MCF 10A (cell line): ENCODE data around the gene MAGEA11. TPM values are rescaled to one million over a fixed set of nuclear protein-coding genes. Genes with fewer than 3 reads are reported as not detected.

Experiments
- BruUV-seq: library from RNA; stranded (reverse); fragments of 400-500 nt; replicated peaks from 2 replicates; lab custom pipeline; 2021; lab: Mats Ljungman, UMichigan
- CTCF ChIA-PET: fragments of 300-600 bp; sonication (Branson Sonifier 250); formaldehyde crosslinking; extraction: SDS; loops from one replicate; lab custom pipeline; 2021; ENCODE audit warnings: antibody characterized with exemption, inconsistent platforms; lab: Yijun Ruan, JAX
- POLR2A ChIA-PET: fragments of 300-600, 350-650 bp; sonication (Branson Sonifier 250); formaldehyde crosslinking; extraction: SDS; loops from one replicate; lab custom pipeline; 2020; ENCODE audit warnings: antibody characterized with exemption, inconsistent platforms; lab: Yijun Ruan, JAX
- DNase-seq: peaks from one replicate; pipeline ENCODE4 v3.0.0-alpha.2; 2018; ENCODE audit not compliant: unreplicated experiment
- H3K27ac Mint-ChIP-seq: one replicate; pipeline ENCODE4 v1.8.0; 2022; ENCODE audit warnings: mild to moderate bottlenecking, low read depth, mixed read lengths; ENCODE audit not compliant: unreplicated experiment
- H3K27me3 Mint-ChIP-seq: one replicate; pipeline ENCODE4 v1.8.0; 2022; ENCODE audit warnings: mixed read lengths; ENCODE audit not compliant: insufficient read depth, unreplicated experiment
- H3K36me3 Mint-ChIP-seq: one replicate; pipeline ENCODE4 v1.8.0; 2022; ENCODE audit warnings: mild to moderate bottlenecking, moderate library complexity, mixed read lengths; ENCODE audit not compliant: insufficient read depth, unreplicated experiment
- H3K4me1 Mint-ChIP-seq: one replicate; pipeline ENCODE4 v1.8.0; 2022; ENCODE audit warnings: mixed read lengths; ENCODE audit not compliant: insufficient read depth, unreplicated experiment
- H3K4me3 Mint-ChIP-seq: one replicate; pipeline ENCODE4 v1.8.0; 2022; ENCODE audit warnings: mild to moderate bottlenecking, moderate library complexity, mixed read lengths; ENCODE audit not compliant: unreplicated experiment
- H3K9me3 Mint-ChIP-seq: one replicate; pipeline ENCODE4 v1.8.0; 2022; ENCODE audit warnings: mixed read lengths; ENCODE audit not compliant: unreplicated experiment
- CTCF ChIP-seq: fragments of 200-600 bp; IDR thresholded peaks from one replicate; pipeline ENCODE4 v1.8.0; 2022; ENCODE audit warnings: antibody characterized with exemption, mild to moderate bottlenecking; ENCODE audit not compliant: unreplicated experiment
- intact Hi-C: fragments of 100-400 bp; cut with micrococcal nuclease; formaldehyde crosslinking; loops from 2 replicates; pipeline ENCODE4 v1.14.1; 2022
- total RNA-seq: library from RNA; stranded (reverse); gene quantifications from 2 replicates; pipeline ENCODE4 v1.2.3, GENCODE V29; 2022

MAGEA11 gene
- total RNA-seq, 1 experiment from 2014 or later: not detected

DNA sequence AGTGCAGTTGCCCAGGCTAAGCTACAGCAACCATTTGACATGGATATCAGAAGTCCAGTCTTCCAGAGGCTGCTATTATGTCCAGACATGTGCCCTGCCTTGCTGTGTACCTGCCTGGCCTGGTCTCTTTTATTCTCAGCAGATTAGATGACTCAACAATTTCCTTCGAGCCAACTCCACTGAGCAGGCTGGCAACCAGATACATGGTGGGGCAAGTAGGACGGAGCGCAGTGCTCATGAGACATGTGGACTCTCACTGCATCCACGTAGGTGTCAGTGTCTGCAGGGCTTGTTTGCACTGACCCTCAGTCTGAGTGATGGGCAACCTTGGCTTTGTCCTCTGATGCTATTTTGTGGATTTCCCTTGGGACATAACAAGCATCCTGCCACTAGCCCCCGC, 7.2 kb upstream of the MAGEA11 start:
- no peak for TF ChIP-seq CTCF
- Mint-ChIP-seq H3K27me3 (no peaks in the 10 kb centered on the region), H3K4me1 (no peaks in the 10 kb centered on the region), H3K36me3 (no peaks in the 10 kb centered on the region), H3K4me3 (no peak overlapping the region), H3K9me3 (no peaks in the 10 kb centered on the region), H3K27ac (no peak overlapping the region)
- BruUV-seq: no TSS peak
- DNase-seq: no peak
- CTCF ChIA-PET: no interaction called here
- POLR2A ChIA-PET: no interaction called here
- intact Hi-C loops: no loop called here

DNA sequence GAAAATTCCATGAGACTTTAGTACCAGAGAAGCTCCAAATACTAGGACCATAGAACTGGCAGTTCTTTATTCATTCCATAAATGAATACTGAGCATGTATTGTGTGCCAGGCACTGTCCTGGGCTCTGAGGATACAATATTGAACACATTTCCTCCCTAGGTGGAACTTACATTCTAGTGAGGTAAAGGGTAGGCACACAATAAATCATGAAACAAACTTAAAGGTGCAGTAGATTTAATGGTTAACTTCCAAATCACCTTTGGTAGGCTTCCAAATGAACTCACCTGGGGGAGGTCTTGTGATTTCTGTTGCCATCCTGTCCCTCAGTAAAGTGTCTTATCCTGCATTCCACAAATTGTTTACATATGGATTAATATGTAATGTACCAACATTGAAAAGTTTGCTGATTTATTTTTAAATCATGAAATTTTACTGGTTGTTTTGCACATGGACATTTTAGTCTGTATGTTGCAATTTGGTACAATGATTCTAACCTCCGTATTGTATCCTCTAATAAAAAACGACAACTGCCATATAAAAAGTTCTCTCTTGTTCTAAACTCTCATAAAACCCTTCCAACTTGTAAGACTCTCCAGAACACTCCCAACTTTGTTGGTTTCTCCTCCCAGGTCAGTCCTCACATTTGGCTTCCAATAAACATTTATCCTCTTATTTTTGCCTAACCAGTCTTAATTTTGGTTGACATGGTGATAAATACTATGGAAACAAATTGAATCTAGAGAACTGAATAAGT, 4.5 kb upstream of the MAGEA11 start:
- Mint-ChIP-seq H3K4me1 (no peaks in the 10 kb centered on the region), H3K27me3 (no peaks in the 10 kb centered on the region), H3K9me3 (no peaks in the 10 kb centered on the region), H3K4me3 (no peak overlapping the region), H3K27ac (no peak overlapping the region), H3K36me3 (no peaks in the 10 kb centered on the region)
- intact Hi-C loops: no loop called here
- CTCF ChIA-PET: no interaction called here
- no peak for TF ChIP-seq CTCF
- BruUV-seq: no TSS peak
- POLR2A ChIA-PET: no interaction called here
- no peak for DNase-seq

GRCh38 chrX:149712831-149713230, 971 bp downstream of the MAGEA11 start:
- Mint-ChIP-seq H3K4me1 (no peaks in the 10 kb centered on the region), H3K27ac (no peak overlapping the region), H3K27me3 (no peaks in the 10 kb centered on the region), H3K36me3 (no peaks in the 10 kb centered on the region), H3K4me3 (no peak overlapping the region), H3K9me3 (no peaks in the 10 kb centered on the region)
- no TSS peak for BruUV-seq
- POLR2A ChIA-PET: no interaction called here
- no peak for TF ChIP-seq CTCF
- intact Hi-C loops: no loop called here
- CTCF ChIA-PET: no interaction called here
- no peak for DNase-seq

- BruUV-seq: no TSS peak
- H3K27ac Mint-ChIP-seq: no peak overlapping the region
- no peak for TF ChIP-seq CTCF
- no peak for DNase-seq
- H3K4me3 Mint-ChIP-seq: no peak overlapping the region
- H3K4me1 Mint-ChIP-seq: no peaks in the 10 kb centered on the region
- CTCF ChIA-PET: no interaction called here
- intact Hi-C loops: no loop called here
- H3K27me3 Mint-ChIP-seq: no peaks in the 10 kb centered on the region
- no peaks in the 10 kb centered on the region for H3K9me3 Mint-ChIP-seq
- POLR2A ChIA-PET: no interaction called here
- no peaks in the 10 kb centered on the region for H3K36me3 Mint-ChIP-seq
Measured at GRCh38 chrX:149713279-149714050, 1.6 kb downstream of the MAGEA11 start.
